A549 treated with Hydrocortisone at 1 μM for 4 hours (cell line): ENCODE data around the gene OTOP3. TPM values are rescaled to one million over a fixed set of nuclear protein-coding genes. Genes with fewer than 3 reads are reported as not detected.

ENCODE experiments used
- total RNA-seq: library from RNA; stranded (reverse); fragments of 200-300 nt; extraction: Qiagen RNA extraction; gene quantifications from 5 replicates; pipeline ENCODE4 v1.2.3, GENCODE V29; 2022

The OTOP3 gene
- total RNA-seq: not detected in 5 replicates

DNA sequence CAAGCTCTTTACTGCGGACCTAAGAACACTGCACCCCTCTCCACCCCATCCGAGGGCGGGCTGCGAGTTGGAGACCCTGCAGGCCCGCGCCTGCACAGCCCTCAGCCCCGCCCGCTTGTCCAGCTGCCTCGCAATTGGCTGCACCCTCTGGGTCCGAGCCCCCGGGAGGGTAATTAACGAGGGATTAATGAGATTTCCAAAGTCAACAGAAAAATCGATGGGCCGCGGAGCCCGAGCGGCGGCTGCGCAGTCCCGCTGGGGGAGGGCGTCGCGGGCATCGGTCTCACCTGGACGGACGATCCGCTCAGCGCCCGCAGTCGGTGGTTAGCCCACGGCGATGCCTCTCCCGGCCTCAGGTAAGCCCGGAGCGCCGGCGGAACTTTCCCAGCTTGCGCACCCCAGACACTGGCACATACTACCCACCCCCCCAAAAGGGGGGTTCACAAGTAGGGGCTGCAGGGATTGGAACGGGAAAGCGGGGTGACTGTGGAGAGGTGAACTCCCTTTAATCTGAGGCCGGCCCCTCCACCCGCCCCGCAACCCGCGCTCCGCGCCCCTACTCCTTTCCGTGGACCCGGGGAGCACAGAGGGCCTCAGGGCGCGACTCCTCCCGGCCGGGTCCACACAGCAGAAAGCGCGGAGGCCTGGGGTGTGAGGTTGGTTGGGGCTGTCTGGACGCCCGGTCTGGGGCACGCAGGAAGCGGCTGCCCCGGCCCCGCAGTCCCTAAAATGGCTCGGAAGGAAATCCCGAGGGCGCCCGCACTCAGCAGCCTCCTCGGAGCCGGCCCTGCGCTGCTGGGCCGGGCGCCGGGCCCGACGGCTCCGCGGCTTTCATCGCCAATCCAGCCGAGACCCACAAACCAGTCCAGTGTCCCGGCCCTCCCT is at the start of gene OTOP3:
OTOP3 (plus strand) TSS at position 314 of the 885 bp plus-strand sequence; CDS start at position 338, 24 bp downstream.

DNA sequence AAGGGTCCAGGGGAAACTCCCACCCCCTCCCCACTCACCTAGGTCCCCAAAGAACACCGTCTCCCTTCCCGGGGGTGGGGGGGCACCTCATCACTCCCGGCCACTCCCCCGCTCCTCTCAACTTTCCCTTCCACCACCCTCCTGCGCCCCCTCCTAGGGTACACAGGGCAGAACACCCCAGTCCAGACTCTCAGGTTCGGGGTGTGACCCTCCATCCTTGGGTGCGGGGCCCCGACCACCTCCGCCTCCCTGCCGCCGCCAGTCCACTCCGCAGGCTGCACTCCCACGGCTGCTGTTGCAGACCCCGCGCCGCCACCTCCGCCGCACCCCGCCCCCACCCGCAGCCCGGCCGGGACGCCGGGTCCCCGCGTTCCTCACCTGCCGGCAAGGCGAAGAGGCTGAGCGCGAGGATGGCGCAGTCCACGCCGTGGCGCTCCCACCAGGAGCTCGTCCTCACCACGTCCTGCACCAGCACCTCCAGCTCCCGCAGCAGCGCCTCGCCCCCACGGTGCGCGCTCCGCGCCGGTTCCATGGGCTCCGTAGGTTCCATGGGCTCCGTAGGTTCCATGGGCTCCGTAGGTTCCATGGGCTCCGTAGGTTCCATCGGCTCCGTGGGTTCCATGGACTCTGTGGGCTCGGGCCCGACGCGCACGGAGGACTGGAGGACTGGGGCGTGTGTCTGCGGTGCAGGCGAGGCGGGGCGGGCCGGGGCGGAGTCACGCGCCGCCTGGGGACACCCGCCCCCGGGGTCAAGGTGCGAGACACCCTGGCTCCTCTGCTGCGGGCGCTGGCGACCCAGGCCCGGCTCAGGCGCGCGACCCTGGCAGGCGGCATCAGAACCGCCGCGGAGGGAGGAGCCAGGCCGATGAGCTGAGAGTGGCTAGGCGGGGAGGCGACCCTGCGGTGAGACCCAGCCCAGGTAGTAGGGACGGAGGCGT is 42.5 kb upstream of the OTOP3 start, which contains the start of gene FADS6:
FADS6 (minus strand) TSS at position 660 of the 938 bp plus-strand sequence; CDS start at position 622, 38 bp downstream.

DNA sequence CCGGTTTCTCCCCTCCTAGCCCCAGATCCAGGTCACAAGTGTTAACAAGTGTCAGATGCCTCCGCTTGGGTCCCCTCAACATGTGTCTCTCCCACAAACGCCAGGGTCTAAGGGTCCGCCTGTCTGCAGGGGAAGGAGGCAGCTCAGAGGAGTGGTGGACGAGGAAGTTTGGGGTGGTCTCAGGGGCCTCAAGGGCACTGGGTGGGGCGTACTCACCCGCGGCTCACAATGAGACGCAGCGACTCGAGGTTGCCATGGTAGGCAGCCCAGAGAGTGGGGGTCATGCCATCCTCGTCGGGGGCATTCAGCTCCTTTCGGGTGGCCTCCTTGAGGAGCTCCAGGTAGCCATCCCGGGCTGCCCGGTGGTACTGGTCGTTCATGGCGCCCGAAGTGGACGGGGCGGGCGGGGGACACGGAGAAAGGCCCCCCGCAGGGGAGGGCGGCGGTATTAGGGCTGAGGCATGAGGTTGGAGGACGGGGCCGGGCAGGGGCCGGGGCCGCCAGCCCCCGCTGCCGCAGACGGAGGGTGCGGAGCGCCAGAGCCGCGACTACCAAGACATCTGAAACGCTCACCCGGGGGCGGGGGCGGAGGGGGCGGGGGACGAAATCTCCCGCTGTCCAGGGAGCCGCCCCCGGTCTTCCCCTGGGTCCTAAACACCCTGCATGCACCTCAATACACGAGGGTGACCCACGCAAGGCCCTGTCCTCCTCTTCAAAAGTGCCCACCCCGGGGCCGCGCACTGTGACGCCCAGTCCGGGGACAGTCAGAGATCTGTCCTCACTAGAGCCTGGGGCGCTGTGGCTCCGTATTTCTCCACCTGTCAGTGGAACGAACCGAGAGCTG is 12.8 kb upstream of the OTOP3 start, which contains the start of gene USH1G:
USH1G (minus strand) TSS at position 562 of the 844 bp plus-strand sequence; CDS start at position 380, 182 bp downstream.

GRCh38 chr17:74924250-74924948 is 11.3 kb upstream of the OTOP3 start, which contains the start of gene OTOP2:
Gene OTOP2, plus strand, starts transcription at chr17:74924273. Its CDS starts 360 bp downstream, at chr17:74924633.

GRCh38 chr17:74972107-74972972 is 36.6 kb downstream of the OTOP3 start, which contains the start of gene HID1:
Gene HID1, minus strand, starts transcription at chr17:74972759. Its CDS starts 103 bp downstream, at chr17:74972656.

GRCh38 chr17:74987418-74987908 is 51.8 kb downstream of the OTOP3 start, which contains the start of gene CDR2L:
Gene CDR2L, plus strand, starts transcription at chr17:74987632. Its CDS starts 412 bp downstream, at chr17:74988044.

Other genes with a start within 250 kb of the OTOP3 start
- gene CD300LF, start 223.0 kb upstream of the OTOP3 start, total RNA-seq: not detected in 5 replicates
- 0.84 to 1.7 TPM (median 1.2 TPM) in 5 replicates for gene RAB37, start 198.6 kb upstream of the OTOP3 start, total RNA-seq
- gene NHERF1, start 187.3 kb upstream of the OTOP3 start, total RNA-seq: 35.6 to 43.3 TPM (median 40.9 TPM) in 5 replicates
- 47.3 to 59.2 TPM (median 52.9 TPM) in 5 replicates for gene NAT9, start 159.6 kb upstream of the OTOP3 start, total RNA-seq
- gene GRIN2C, start 76.0 kb upstream of the OTOP3 start, total RNA-seq: 0.15 to 0.30 TPM (median 0.18 TPM) in 5 replicates
- 52.1 to 74.4 TPM (median 60.4 TPM) in 5 replicates for gene FDXR, start 62.9 kb upstream of the OTOP3 start, total RNA-seq
- gene FADS6, start 42.3 kb upstream of the OTOP3 start, total RNA-seq: 0.09 TPM in 1 of 5 replicates, not detected in the others
- 0.02 to 0.14 TPM (median 0.09 TPM) in 5 replicates for gene USH1G, start 12.6 kb upstream of the OTOP3 start, total RNA-seq
- 0.06 to 0.12 TPM (median 0.08 TPM) in 5 replicates for gene OTOP2, start 11.6 kb upstream of the OTOP3 start, total RNA-seq
- gene HID1, start 36.9 kb downstream of the OTOP3 start, total RNA-seq: 15.3 to 18.3 TPM (median 16.9 TPM) in 5 replicates
- 65.6 to 80.7 TPM (median 75.4 TPM) in 5 replicates for gene CDR2L, start 51.7 kb downstream of the OTOP3 start, total RNA-seq
- gene MRPL58, start 76.8 kb downstream of the OTOP3 start, total RNA-seq: 71.2 to 79.0 TPM (median 76.6 TPM) in 5 replicates
- 481 to 533 TPM (median 504 TPM) in 5 replicates for gene ATP5PD, start 111.1 kb downstream of the OTOP3 start, total RNA-seq
- gene KCTD2, start 111.3 kb downstream of the OTOP3 start, total RNA-seq: 30.1 to 35.5 TPM (median 30.5 TPM) in 5 replicates
- 25.8 to 33.0 TPM (median 29.0 TPM) in 5 replicates for gene SLC16A5, start 152.1 kb downstream of the OTOP3 start, total RNA-seq
- gene ARMC7, start 174.1 kb downstream of the OTOP3 start, total RNA-seq: 16.6 to 20.8 TPM (median 17.5 TPM) in 5 replicates
- gene NT5C, start 195.8 kb downstream of the OTOP3 start, total RNA-seq: 81.2 to 127 TPM (median 122 TPM) in 5 replicates
- gene JPT1, start 218.6 kb downstream of the OTOP3 start, total RNA-seq: 670 to 830 TPM (median 736 TPM) in 5 replicates
- gene SUMO2, start 247.1 kb downstream of the OTOP3 start, total RNA-seq: 258 to 388 TPM (median 378 TPM) in 5 replicates